GM21619 (cell line): ENCODE data around the gene SLX4IP.

ENCODE experiments used
- ATAC-seq: cut with Tn5 transposase; IDR thresholded peaks from one replicate; pipeline ENCODE4 v1.9.1; 2021; ENCODE audit not compliant: unreplicated experiment

SLX4IP gene

GRCh38 chr20:10625641-10626040 lies 190.5 kb downstream of the SLX4IP start:
- no peak for ATAC-seq

GRCh38 chr20:10626896-10627295 lies 191.8 kb downstream of the SLX4IP start:
- no peak for ATAC-seq

GRCh38 chr20:10629946-10630650 lies 195.0 kb downstream of the SLX4IP start:
- no peak for ATAC-seq

- no peak for ATAC-seq
Observed at GRCh38 chr20:10631126-10631525, 196.0 kb downstream of the SLX4IP start.

- ATAC-seq = no peak
Observed at GRCh38 chr20:10632721-10633509, 197.8 kb downstream of the SLX4IP start.

- no peak for ATAC-seq
Observed at GRCh38 chr20:10633718-10634117, 198.6 kb downstream of the SLX4IP start.

- no peak for ATAC-seq
Observed at GRCh38 chr20:10634211-10634610, 199.1 kb downstream of the SLX4IP start.

- no peak for ATAC-seq
Observed at GRCh38 chr20:10634683-10635411, 199.7 kb downstream of the SLX4IP start.

- ATAC-seq = no peak
Observed at GRCh38 chr20:10635476-10636208, 200.5 kb downstream of the SLX4IP start.

GRCh38 chr20:10636326-10636818 lies 201.3 kb downstream of the SLX4IP start:
- no peak for ATAC-seq

GRCh38 chr20:10637031-10637559 lies 202.0 kb downstream of the SLX4IP start:
- no peak for ATAC-seq

- no peak for ATAC-seq
Observed at GRCh38 chr20:10637563-10637962, 202.5 kb downstream of the SLX4IP start.

- ATAC-seq = no peak
Observed at GRCh38 chr20:10639077-10639736, 204.1 kb downstream of the SLX4IP start.

- ATAC-seq = no peak
Observed at GRCh38 chr20:10639737-10640556, 204.8 kb downstream of the SLX4IP start.

- no peak for ATAC-seq
Observed at GRCh38 chr20:10640897-10641296, 205.8 kb downstream of the SLX4IP start.

GRCh38 chr20:10641467-10641866 lies 206.4 kb downstream of the SLX4IP start:
- ATAC-seq = no peak

GRCh38 chr20:10641893-10642292 lies 206.8 kb downstream of the SLX4IP start:
- no peak for ATAC-seq

- no peak for ATAC-seq
Observed at GRCh38 chr20:10642856-10643559, 207.9 kb downstream of the SLX4IP start.

GRCh38 chr20:10643560-10643873 lies 208.4 kb downstream of the SLX4IP start:
- ATAC-seq = no peak
